Astrocyte of the cerebellum (primary cell): ENCODE data around the gene HS3ST3B1.

Source experiments
- DNase-seq: peaks from one replicate; pipeline ENCODE4 v3.0.0-alpha.2; 2011; ENCODE audit warnings: low read depth
- H3K4me3 ChIP-seq: 2 replicates; pipeline ENCODE4 v1.5.1; 2011; ENCODE audit warnings: mild to moderate bottlenecking, low read depth, low read length, moderate library complexity
- CTCF ChIP-seq: IDR thresholded peaks from 2 replicates; pipeline ENCODE4 v1.5.1; 2012; ENCODE audit warnings: low read length, low read depth, moderate library complexity, mild to moderate bottlenecking; ENCODE audit errors: missing control alignments
- in situ Hi-C: cut with HindIII; loops from 2 replicates; pipeline ENCODE4 v1.10.0; 2017; ENCODE audit warnings: low sequenced_read_pairs

The HS3ST3B1 gene

GRCh38 chr17:14281530-14281929 lies 19.4 kb upstream of the HS3ST3B1 start:
- no peak for DNase-seq
- no peak for TF ChIP-seq CTCF
- in situ Hi-C loops, result no loop called here
- no peak overlapping the region for H3K4me3 ChIP-seq

GRCh38 chr17:14282726-14283125 lies 18.2 kb upstream of the HS3ST3B1 start:
- no peak for TF ChIP-seq CTCF
- DNase-seq, result no peak
- in situ Hi-C loops, result no loop called here
- no peak overlapping the region for H3K4me3 ChIP-seq

- no peak for TF ChIP-seq CTCF
- DNase-seq, result no peak
- in situ Hi-C loops, result no loop called here
- no peak overlapping the region for H3K4me3 ChIP-seq
These were observed 11.7 kb upstream of the HS3ST3B1 start for GRCh38 chr17:14289162-14289561.

GRCh38 chr17:14294876-14295275 lies 6.0 kb upstream of the HS3ST3B1 start:
- TF ChIP-seq CTCF, result no peak
- no peak for DNase-seq
- in situ Hi-C loops, result no loop called here
- H3K4me3 ChIP-seq, result no peak overlapping the region

GRCh38 chr17:14295676-14296075 lies 5.2 kb upstream of the HS3ST3B1 start:
- TF ChIP-seq CTCF, result no peak
- DNase-seq, result no peak
- in situ Hi-C loops, result no loop called here

GRCh38 chr17:14296166-14296910 lies 4.5 kb upstream of the HS3ST3B1 start:
- no peak overlapping the region for H3K4me3 ChIP-seq
- in situ Hi-C loops, result no loop called here
- no peak for TF ChIP-seq CTCF
- DNase-seq, result no peak

More at GRCh38 chr17:14295676-14296075, 5.2 kb upstream of the HS3ST3B1 start:
- H3K4me3 ChIP-seq, result no peak overlapping the region
